IMR-90 (cell line): ENCODE data around the gene CDK5RAP3. TPM values are rescaled to one million over a fixed set of nuclear protein-coding genes. Genes with fewer than 3 reads are reported as not detected.
A peak's percentile ranks its signal among the peaks of the same experiment; 100 is the strongest.

ENCODE experiments used
- ATAC-seq: fragments of 200-7000 bp; cut with Tn5 transposase; 2 replicates; pipeline ENCODE4 v1.9.1; 2020; ENCODE audit warnings: low read depth, mild to moderate bottlenecking, moderate library complexity
- BruUV-seq: library from RNA; stranded (reverse); fragments of 400-500 nt; replicated peaks from 2 replicates; lab custom pipeline; 2021; lab: Mats Ljungman, UMichigan
- CTCF ChIA-PET: fragments of 300-600 bp; formaldehyde crosslinking; extraction: SDS; loops from one replicate; lab custom pipeline; 2021; ENCODE audit warnings: antibody characterized with exemption; lab: Yijun Ruan, JAX
- POLR2A ChIA-PET: fragments of 300-600 bp; sonication (Branson Sonifier 250); formaldehyde crosslinking; loops from one replicate; lab custom pipeline; 2022; ENCODE audit warnings: antibody characterized with exemption; ENCODE audit not compliant: unreplicated experiment; lab: Charles Lee
- DNase-seq: peaks from one replicate; pipeline ENCODE4 v3.0.0; 2013
- H2AFZ ChIP-seq: replicated peaks from 2 replicates; pipeline ENCODE3; 2013; ENCODE audit warnings: low read length, mild to moderate bottlenecking; ENCODE audit not compliant: poor library complexity
- H2AK5ac ChIP-seq: 2 replicates; pipeline ENCODE4 v1.6.1; 2013; ENCODE audit warnings: low read depth, low read length, inconsistent platforms
- H2AK9ac ChIP-seq: replicated peaks from 2 replicates; pipeline ENCODE3; 2013; ENCODE audit warnings: mild to moderate bottlenecking, low read depth, low read length, moderate library complexity; ENCODE audit not compliant: poor library complexity
- H2BK120ac ChIP-seq: 2 replicates; pipeline ENCODE4 v1.6.1; 2013; ENCODE audit warnings: low read depth, low read length, inconsistent platforms
- H2BK15ac ChIP-seq: 3 replicates; pipeline ENCODE4 v1.6.1; 2013; ENCODE audit warnings: low read depth, low read length, inconsistent platforms
- H2BK20ac ChIP-seq: 2 replicates; pipeline ENCODE4 v1.6.1; 2013; ENCODE audit warnings: low read depth, mild to moderate bottlenecking, inconsistent platforms, low read length, moderate library complexity
- H2BK5ac ChIP-seq: 2 replicates; pipeline ENCODE4 v1.6.1; 2013; ENCODE audit warnings: mild to moderate bottlenecking, low read depth, low read length, inconsistent platforms; ENCODE audit not compliant: poor library complexity, severe bottlenecking
- H3K14ac ChIP-seq: replicated peaks from 2 replicates; pipeline ENCODE4 v1.6.1; 2013; ENCODE audit warnings: low read depth, low read length, inconsistent platforms
- H3K18ac ChIP-seq: 2 replicates; pipeline ENCODE4 v1.6.1; 2013; ENCODE audit warnings: low read depth, low read length, control low read depth
- H3K23ac ChIP-seq: 2 replicates; pipeline ENCODE4 v1.6.1; 2013; ENCODE audit warnings: low read depth, low read length, inconsistent platforms
- H3K27ac ChIP-seq: 2 replicates; pipeline ENCODE4 v1.5.1; 2013; ENCODE audit warnings: mild to moderate bottlenecking, control low read depth, low read length; ENCODE audit not compliant: insufficient read depth
- H3K27me3 ChIP-seq: 2 replicates; pipeline ENCODE4 v1.6.1; 2013; ENCODE audit warnings: low read length; ENCODE audit not compliant: control insufficient read depth, insufficient read depth
- H3K36me3 ChIP-seq: 2 replicates; pipeline ENCODE4 v1.6.1; 2013; ENCODE audit warnings: low read length, mixed read lengths; ENCODE audit not compliant: control insufficient read depth, insufficient read depth
- H3K4ac ChIP-seq: 2 replicates; pipeline ENCODE4 v1.6.1; 2013; ENCODE audit warnings: low read depth, low read length, inconsistent platforms
- H3K4me1 ChIP-seq: 2 replicates; pipeline ENCODE4 v1.6.1; 2013; ENCODE audit warnings: low read length, mixed read lengths; ENCODE audit not compliant: control insufficient read depth, insufficient read depth
- H3K4me2 ChIP-seq: 2 replicates; pipeline ENCODE4 v1.6.1; 2013; ENCODE audit warnings: low read depth, mild to moderate bottlenecking, control low read depth, low read length, moderate library complexity
- H3K4me3 ChIP-seq: 2 replicates; pipeline ENCODE4 v1.5.1; 2013; ENCODE audit warnings: low read depth, mild to moderate bottlenecking, control low read depth, low read length, moderate library complexity; ENCODE audit not compliant: insufficient read depth
- H3K56ac ChIP-seq: 2 replicates; pipeline ENCODE4 v1.6.1; 2013; ENCODE audit warnings: low read length, inconsistent platforms; ENCODE audit not compliant: insufficient read depth; ENCODE audit errors: extremely low read depth
- H3K79me1 ChIP-seq, 2 experiments: 2 replicates each; pipeline ENCODE4 v1.6.1; 2013; ENCODE audit warnings: low read length in 2 of 2, inconsistent platforms in 1 of 2, low read depth in 1 of 2
- H3K9ac ChIP-seq: 2 replicates; pipeline ENCODE4 v1.6.1; 2013; ENCODE audit warnings: low read depth, low read length, control low read depth
- H3K9me1 ChIP-seq: 2 replicates; pipeline ENCODE4 v1.6.1; 2013; ENCODE audit warnings: low read length, inconsistent platforms; ENCODE audit not compliant: insufficient read depth
- H3K9me3 ChIP-seq: 2 replicates; pipeline ENCODE4 v1.6.1; 2013; ENCODE audit warnings: low read length; ENCODE audit not compliant: control insufficient read depth, insufficient read depth
- H4K20me1 ChIP-seq: 2 replicates; pipeline ENCODE4 v1.6.1; 2013; ENCODE audit warnings: low read length, inconsistent platforms; ENCODE audit not compliant: insufficient read depth
- H4K5ac ChIP-seq: 2 replicates; pipeline ENCODE4 v1.6.1; 2013; ENCODE audit warnings: mild to moderate bottlenecking, low read depth, low read length, control low read depth
- H4K8ac ChIP-seq, 2 experiments: 2 replicates each; pipeline ENCODE4 v1.6.1; 2013; ENCODE audit warnings: low read depth in 2 of 2, low read length in 2 of 2, control low read depth in 1 of 2, inconsistent platforms in 1 of 2
- H4K91ac ChIP-seq: 2 replicates; pipeline ENCODE4 v1.6.1; 2013; ENCODE audit warnings: low read depth, low read length, inconsistent platforms; ENCODE audit not compliant: insufficient read depth
- BHLHE40 ChIP-seq: fragments of 150-350 bp; IDR thresholded peaks from 2 replicates; pipeline ENCODE4 v1.6.1; 2016; ENCODE audit warnings: mild to moderate bottlenecking, low read depth, low read length
- CEBPB ChIP-seq: IDR thresholded peaks from 2 replicates; pipeline ENCODE4 v1.6.1; 2012; ENCODE audit warnings: low read depth, low read length, improper control_type of control experiment
- CHD1 ChIP-seq: IDR thresholded peaks from 2 replicates; pipeline ENCODE4 v1.6.1; 2012; ENCODE audit warnings: low read depth, low read length, improper control_type of control experiment
- ELK1 ChIP-seq: fragments of 150-350 bp; IDR thresholded peaks from 2 replicates; pipeline ENCODE4 v1.6.1; 2016; ENCODE audit warnings: low read depth, mild to moderate bottlenecking, low read length, moderate library complexity, borderline replicate concordance
- FOS ChIP-seq: fragments of 150-350 bp; IDR thresholded peaks from 2 replicates; pipeline ENCODE4 v1.6.1; 2016; ENCODE audit warnings: low read depth, low read length
- MAZ ChIP-seq: IDR thresholded peaks from 2 replicates; pipeline ENCODE4 v1.6.1; 2012; ENCODE audit warnings: low read depth, mild to moderate bottlenecking, low read length, improper control_type of control experiment, moderate library complexity, borderline replicate concordance
- MXI1 ChIP-seq: IDR thresholded peaks from 2 replicates; pipeline ENCODE4 v1.6.1; 2012; ENCODE audit warnings: low read depth, mild to moderate bottlenecking, low read length, moderate library complexity, borderline replicate concordance
- POLR2A ChIP-seq: IDR thresholded peaks from 2 replicates; pipeline ENCODE4 v1.6.1; 2012; ENCODE audit warnings: mild to moderate bottlenecking, low read depth, low read length
- RCOR1 ChIP-seq: IDR thresholded peaks from 2 replicates; pipeline ENCODE4 v1.6.1; 2012; ENCODE audit warnings: mild to moderate bottlenecking, low read length, improper control_type of control experiment; ENCODE audit not compliant: insufficient replicate concordance
- RFX5 ChIP-seq: IDR thresholded peaks from 2 replicates; pipeline ENCODE4 v1.8.0; 2012; ENCODE audit warnings: low read depth, mild to moderate bottlenecking, low read length, moderate library complexity
- USF2 ChIP-seq: fragments of 150-350 bp; IDR thresholded peaks from 2 replicates; pipeline ENCODE4 v1.6.1; 2017; ENCODE audit warnings: mild to moderate bottlenecking, antibody characterized with exemption, low read length, low read depth
- WGBS, 2 experiments: methylation state at CpG; one replicate each; pipeline versions ENCODE4 v1.1.5 to v1.1.7; 2013; ENCODE audit warnings: missing lambda C conversion rate in 2 of 2; ENCODE audit not compliant: insufficient read length in 1 of 2; ENCODE audit errors: extremely low coverage in 2 of 2; 5-methylcytosine and 5-hydroxymethylcytosine counted together
- dilution Hi-C: fragments of 300-500 bp; cut with HindIII; formaldehyde crosslinking; loops from one replicate; pipeline ENCODE4 v1.14.3; 2018; ENCODE audit warnings: low sequenced_read_pairs; ENCODE audit not compliant: unreplicated experiment
- in situ Hi-C: fragments of 300-500 bp; cut with MboI; formaldehyde crosslinking; loops from 3 replicates; pipeline ENCODE4 v1.14.3; 2019; ENCODE audit warnings: low sequenced_read_pairs, inconsistent platforms, mixed read lengths
- intact Hi-C: fragments of 100-400 bp; cut with micrococcal nuclease; formaldehyde crosslinking; loops from 2 replicates; pipeline ENCODE4 v1.10.0; 2022
- polyA plus RNA-seq, 3 experiments: library from polyadenylated mRNA; depleted of rRNA; stranded (reverse); fragments of >200 nt; gene quantifications; 2 replicates each; pipeline ENCODE4 v1.2.3, GENCODE V29; 2012; ENCODE audit warnings: low replicate concordance in 1 of 3
- total RNA-seq: library from RNA; depleted of rRNA; stranded (reverse); fragments of >200 nt; gene quantifications from 2 replicates; pipeline ENCODE4 v1.2.3, GENCODE V29; 2012

The CDK5RAP3 gene
- total and polyA plus RNA-seq, 2 of the 4 experiments (the other 2 are of a cell fraction) = 75.3 to 153 TPM

GRCh38 chr17:48003417-48004151 lies 32.7 kb downstream of the CDK5RAP3 start (continued):
- TF ChIP-seq USF2 (no peak), FOS (no peak)

- Histone ChIP-seq H3K27ac (no peak overlapping the region), H2AFZ (peak overlapping the region; percentile 89), H3K4ac (peak overlapping the region; percentile 60; the same call in 1 of the 2 replicates), H2AK5ac (peak overlapping the region; percentile 37; the same call in 1 of the 2 replicates), H3K9me1 (peaks cover 14% of the 10 kb centered on the region), H2BK20ac (peak overlapping the region; percentile 80; the same call in 1 of the 2 replicates), H3K14ac (peak overlapping the region; percentile 69; the same call in 1 of the 2 replicates), H2BK15ac (peak overlapping the region; percentile 25; the same call in 1 of the 3 replicates), H3K9ac (no peak overlapping the region), H2BK120ac (peak overlapping the region; percentile 84), H4K20me1 (no peaks in the 10 kb centered on the region), H2BK5ac (no peak overlapping the region), H3K18ac (no peak overlapping the region), H3K36me3 (no peaks in the 10 kb centered on the region), H2AK9ac (peak overlapping the region; percentile 89), H4K5ac (peak overlapping the region; percentile 70), H3K27me3 (no peaks in the 10 kb centered on the region), H3K9me3 (no peaks in the 10 kb centered on the region), H3K56ac (no peak overlapping the region), H4K8ac (peak overlapping the region in 1 of 2 experiments; percentile 92; a peak in 2 of 4 replicates), H3K4me3 (no peak overlapping the region), H3K79me1 (no peaks in the 10 kb centered on the region), H3K4me1 (peaks cover 14% of the 10 kb centered on the region), H3K23ac (peak overlapping the region; percentile 80; the same call in 1 of the 2 replicates), H4K91ac (peak overlapping the region; percentile 31; the same call in 1 of the 2 replicates), H3K4me2 (no peak overlapping the region)
- POLR2A ChIA-PET = no interaction called here
- DNase-seq (no peak), ATAC-seq (no peak)
- in situ Hi-C loops = no loop called here
- BruUV-seq = no TSS peak
- CTCF ChIA-PET = interaction anchor here (0.6 kb wide), 2 partner anchors 55 to 116 kb away, joined by 3 read pairs; no protein-coding TSS in a partner anchor
- no CpG with 5 or more reads among the region's 3 CpGs for WGBS, 2 experiments
- TF ChIP-seq POLR2A = no peak
- no peak for TF ChIP-seq FOS
- TF ChIP-seq BHLHE40 = no peak
- TF ChIP-seq MXI1 = no peak
- no peak for TF ChIP-seq RCOR1
- TF ChIP-seq RFX5 = no peak
- no peak for TF ChIP-seq CEBPB
- TF ChIP-seq MAZ = no peak
- TF ChIP-seq CHD1 = no peak
- TF ChIP-seq ELK1 = no peak
- dilution Hi-C loops = no loop called here
- intact Hi-C loops = no loop called here
These were observed 34.1 kb downstream of the CDK5RAP3 start for GRCh38 chr17:48004983-48005382.
